ENCODE measurements around the gene BBS10. TPM values are rescaled to one million over a fixed set of nuclear protein-coding genes. Genes with fewer than 3 reads are reported as not detected.

BBS10 gene
- total RNA-seq, 1 experiment from 2014 or later, result 8.4 TPM

GRCh38 chr12:76345569-76345968 lies 2.6 kb downstream of the BBS10 start:
- no peaks in the 10 kb centered on the region for H3K9me2 ChIP-seq (ENCODE audit: insufficient read depth)
- no peak overlapping the region for H3K4me2 ChIP-seq
- H3K27me3 ChIP-seq (ENCODE audit: insufficient read depth, low read depth), result no peaks in the 10 kb centered on the region
- POLR2A ChIA-PET (ENCODE audit: unreplicated experiment), result interaction anchor here (0.6 kb wide), 1 partner anchor 12 kb away, joined by 5 read pairs; no protein-coding TSS in a partner anchor
- H2AFZ ChIP-seq, result no peak overlapping the region
- intact Hi-C loops (cut with micrococcal nuclease; ENCODE audit: unreplicated experiment), result loop anchor here (5.0 to 10.0 kb wide), 5 partner anchors 109 to 833 kb away; partner anchors contain the start of genes KRR1 and PHLDA1
- peaks cover 14% of the 10 kb centered on the region for H3K4me1 ChIP-seq (replicated peaks; ENCODE audit: insufficient read depth)
- CTCF ChIA-PET, result interaction anchor here (0.6 kb wide), 1 partner anchor 1543 kb away, joined by 5 read pairs; no protein-coding TSS in a partner anchor
- no peak for DNase-seq
- no peak overlapping the region for H3K4me3 ChIP-seq
- H3K9me3 ChIP-seq (ENCODE audit: insufficient read depth, low read depth), result no peaks in the 10 kb centered on the region
- no peaks in the 10 kb centered on the region for H4K20me1 ChIP-seq (ENCODE audit: insufficient read depth)
- BruUV-seq (replicated peaks), result no TSS peak
- H3K27ac ChIP-seq, result no peak overlapping the region
- TF ChIP-seq CTCF (conservative IDR thresholded peaks at IDR 0.05) (no peak), EZH2 (IDR thresholded peaks at IDR 0.05; ENCODE audit: low read depth) (no peak)
- 0 out of 2 replicates have a peak, but pooled peaks cover 4% of the 10 kb centered on the region for H3F3A ChIP-seq (ENCODE audit: insufficient read depth, low read depth)
- peaks cover 19% of the 10 kb centered on the region for H3K79me2 ChIP-seq (ENCODE audit: low read depth)
- 0 out of 2 replicates have a peak, but pooled peaks cover 5% of the 10 kb centered on the region for H3K36me3 ChIP-seq (ENCODE audit: low read depth)

DNA sequence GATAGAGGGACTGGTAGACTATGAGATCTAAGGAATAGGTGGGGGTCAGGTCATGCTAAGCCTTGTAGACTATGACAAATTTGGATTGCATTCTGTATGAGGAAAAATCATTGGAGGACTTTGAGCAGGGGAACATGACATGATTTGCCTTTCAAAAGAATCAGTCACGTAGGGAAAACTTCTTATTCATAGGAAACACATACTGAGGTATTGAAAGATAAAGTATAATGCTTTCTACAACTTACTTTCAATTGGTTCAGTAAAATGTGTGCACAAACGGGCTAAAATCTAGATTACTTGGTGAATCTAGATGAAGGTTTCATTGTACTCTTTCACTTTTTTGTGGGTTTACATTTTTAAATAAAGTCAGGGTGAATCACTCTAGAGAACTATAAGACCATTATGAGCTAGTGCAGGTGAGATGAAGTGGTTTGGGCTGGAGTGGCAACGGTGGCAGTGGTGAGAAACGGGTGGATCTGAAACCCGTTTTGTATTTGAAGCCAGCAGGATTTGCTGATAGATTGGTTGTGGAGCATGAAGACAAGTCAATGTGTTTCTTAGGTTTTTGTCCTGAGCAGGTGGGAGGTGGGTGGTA lies 6.7 kb downstream of the BBS10 start:
- no peaks in the 10 kb centered on the region for H3K9me3 ChIP-seq (ENCODE audit: insufficient read depth, low read depth)
- no peak for TF ChIP-seq EZH2 (IDR thresholded peaks at IDR 0.05; ENCODE audit: low read depth)
- TF ChIP-seq CTCF (conservative IDR thresholded peaks at IDR 0.05), result no peak
- ChIA-PET CTCF (no interaction called here), POLR2A (ENCODE audit: unreplicated experiment) (no interaction called here)
- H3K27ac ChIP-seq, result no peak overlapping the region
- H2AFZ ChIP-seq, result no peak overlapping the region
- no peaks in the 10 kb centered on the region for H4K20me1 ChIP-seq (ENCODE audit: insufficient read depth)
- BruUV-seq (replicated peaks), result no TSS peak
- no peak overlapping the region for H3K4me3 ChIP-seq
- DNase-seq, result no peak
- H3K4me1 ChIP-seq (replicated peaks; ENCODE audit: insufficient read depth), result peaks cover 2% of the 10 kb centered on the region
- intact Hi-C loops (cut with micrococcal nuclease; ENCODE audit: unreplicated experiment), result loop anchor here (10.0 kb wide), 3 partner anchors 113 to 307 kb away; partner anchors contain the start of gene PHLDA1
- H3F3A ChIP-seq (ENCODE audit: insufficient read depth, low read depth), result 0 out of 2 replicates have a peak, but pooled peaks cover 4% of the 10 kb centered on the region
- no peak overlapping the region for H3K4me2 ChIP-seq
- H3K79me2 ChIP-seq (ENCODE audit: low read depth), result peaks cover 5% of the 10 kb centered on the region
- no peaks in the 10 kb centered on the region for H3K9me2 ChIP-seq (ENCODE audit: insufficient read depth)
- no peaks in the 10 kb centered on the region for H3K27me3 ChIP-seq (ENCODE audit: insufficient read depth, low read depth)
- H3K36me3 ChIP-seq (ENCODE audit: low read depth), result 0 out of 2 replicates have a peak, but pooled peaks cover 4% of the 10 kb centered on the region

GRCh38 chr12:76340680-76341435 lies 7.4 kb downstream of the BBS10 start:
- Histone ChIP-seq H3K4me2 (no peak overlapping the region), H3K4me1 (replicated peaks; ENCODE audit: insufficient read depth) (no peaks in the 10 kb centered on the region; the same call in 1 of the 2 replicates), H3F3A (ENCODE audit: insufficient read depth, low read depth) (0 out of 2 replicates have a peak, but pooled peaks cover 4% of the 10 kb centered on the region), H3K9me3 (ENCODE audit: insufficient read depth, low read depth) (no peaks in the 10 kb centered on the region), H3K27me3 (ENCODE audit: insufficient read depth, low read depth) (no peaks in the 10 kb centered on the region), H2AFZ (no peak overlapping the region), H3K27ac (no peak overlapping the region), H3K4me3 (no peak overlapping the region), H4K20me1 (ENCODE audit: insufficient read depth) (no peaks in the 10 kb centered on the region), H3K9me2 (ENCODE audit: insufficient read depth) (no peaks in the 10 kb centered on the region), H3K79me2 (ENCODE audit: low read depth) (no peaks in the 10 kb centered on the region), H3K36me3 (ENCODE audit: low read depth) (no peaks in the 10 kb centered on the region)
- CTCF ChIA-PET, result no interaction called here
- TF ChIP-seq CTCF (conservative IDR thresholded peaks at IDR 0.05) (no peak), EZH2 (IDR thresholded peaks at IDR 0.05; ENCODE audit: low read depth) (no peak)
- intact Hi-C loops (cut with micrococcal nuclease; ENCODE audit: unreplicated experiment), result loop anchor here (10.0 kb wide), 3 partner anchors 114 to 306 kb away; partner anchors contain the start of gene PHLDA1
- no peak for DNase-seq
- POLR2A ChIA-PET (ENCODE audit: unreplicated experiment), result no interaction called here
- BruUV-seq (replicated peaks), result no TSS peak
